ENCODE measurements around the gene KRCC1.

Gene KRCC1

GRCh38 chr2:88055371-88056128 is at the start of gene KRCC1:
Gene KRCC1 (minus strand): TSS chr2:88055783. CDS start chr2:88028563, 27,220 bp downstream.
- DNase-seq (ENCODE audit: low spot score), result peak; percentile 95

- DNase-seq (ENCODE audit: low spot score), result no peak
Measured at GRCh38 chr2:88100489-88100858, 44.9 kb upstream of the KRCC1 start.

DNA sequence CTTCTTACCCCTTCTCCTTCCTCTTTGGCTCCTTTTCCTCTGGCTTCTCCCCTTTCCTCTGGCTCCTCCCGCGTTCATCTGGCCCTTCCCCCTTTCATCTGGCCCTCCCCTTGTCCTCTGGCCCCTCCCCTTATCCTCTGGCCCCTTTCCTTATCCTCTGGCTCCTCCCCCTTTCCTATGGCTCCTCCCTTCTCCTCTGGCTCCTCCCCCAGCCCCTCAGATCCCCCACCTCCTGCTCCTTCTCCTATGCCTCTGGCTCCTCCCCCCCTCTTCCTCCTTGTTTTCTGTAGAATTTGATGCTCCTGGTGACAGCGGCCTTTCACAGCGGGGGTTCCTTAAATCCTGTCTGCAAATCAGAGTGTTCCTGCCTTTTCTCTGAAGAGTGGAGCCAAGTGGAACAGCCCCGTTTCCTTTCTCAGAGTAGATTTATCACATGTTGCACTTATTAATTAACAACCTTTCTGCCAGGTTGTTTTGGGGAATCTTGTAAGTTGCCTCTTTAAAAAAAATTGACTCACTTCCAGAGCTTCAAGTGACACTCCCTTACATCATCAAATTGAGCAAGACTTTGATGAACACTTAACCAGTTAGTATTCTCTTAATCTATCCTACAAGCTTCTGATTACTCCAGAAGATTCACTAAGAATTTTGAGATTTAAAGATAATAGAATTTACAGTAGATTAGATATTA is 44.4 kb upstream of the KRCC1 start:
- DNase-seq (ENCODE audit: low spot score), result peak; percentile 12

GRCh38 chr2:88098558-88098900 is 42.9 kb upstream of the KRCC1 start:
- no peak for DNase-seq (ENCODE audit: low spot score)

DNA sequence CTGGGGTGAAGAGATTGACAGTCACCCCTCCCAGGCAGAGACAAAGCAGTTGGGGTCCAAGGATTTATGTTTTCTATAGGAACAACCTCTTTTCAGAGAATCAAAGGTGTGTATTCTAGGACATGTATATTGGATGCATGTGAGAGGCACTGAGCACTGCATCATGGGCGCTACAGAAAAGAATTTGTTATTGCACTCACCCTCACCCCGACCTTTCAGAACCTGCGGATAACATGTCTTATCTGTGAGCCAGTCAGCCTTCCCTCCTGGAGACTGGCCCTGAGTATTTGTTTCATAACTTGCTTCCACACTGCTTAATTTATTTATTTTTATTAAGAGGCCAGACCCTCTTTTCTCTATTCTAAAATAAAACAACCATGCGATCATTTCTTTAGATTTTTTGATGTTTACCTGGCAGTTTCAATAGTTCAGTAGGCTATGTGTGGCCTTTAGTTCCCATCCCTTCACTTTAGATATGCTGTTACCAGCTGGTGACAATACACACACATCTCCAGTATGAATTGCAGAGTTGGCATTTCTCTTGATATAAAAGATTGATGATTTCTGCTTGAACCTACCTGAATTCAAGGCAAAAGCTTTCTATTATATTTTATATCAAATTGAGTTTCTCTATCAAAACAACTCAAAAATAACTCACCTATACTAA is 42.4 kb upstream of the KRCC1 start:
- DNase-seq (ENCODE audit: low spot score), result no peak

DNA sequence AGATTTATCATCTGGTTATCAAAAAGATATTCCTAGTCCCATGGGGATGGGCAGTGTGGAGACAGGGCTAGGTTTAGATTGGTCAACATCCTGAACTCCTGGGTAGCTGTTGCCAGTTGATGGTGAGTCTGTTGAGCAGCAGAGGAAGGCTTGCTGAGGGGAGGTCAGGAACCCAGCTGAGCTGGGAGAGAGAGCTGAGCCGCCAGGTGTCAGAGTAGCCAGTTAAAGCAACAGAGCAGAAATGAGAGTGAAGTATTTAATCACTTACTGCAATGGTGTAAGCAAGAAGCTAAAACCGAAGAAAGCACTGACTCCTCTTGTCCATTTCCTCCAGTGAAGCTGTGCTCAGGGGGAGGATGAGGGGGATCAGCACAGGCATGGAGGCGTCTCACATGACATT is 41.6 kb upstream of the KRCC1 start:
- no peak for DNase-seq (ENCODE audit: low spot score)

DNA sequence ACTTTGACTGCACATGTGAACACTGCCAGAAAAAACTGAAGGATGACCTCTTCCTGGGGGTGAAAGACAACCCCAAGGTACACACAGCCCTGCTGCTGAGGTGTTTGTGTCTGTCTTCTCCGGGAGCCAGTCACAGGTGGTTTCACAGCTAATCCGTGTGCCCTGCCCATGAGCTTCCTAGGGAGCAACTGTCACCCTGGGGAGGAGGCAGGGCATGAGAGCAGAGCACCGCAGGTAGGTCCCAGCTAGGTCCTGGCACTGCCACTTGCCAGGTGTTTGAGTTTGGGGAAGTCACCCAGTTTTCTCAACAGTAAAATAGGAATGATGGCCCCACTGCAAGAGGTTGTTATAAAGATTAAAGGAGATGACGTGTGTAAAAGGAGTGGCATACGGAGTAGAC is 41.1 kb upstream of the KRCC1 start:
- no peak for DNase-seq (ENCODE audit: low spot score)

DNA sequence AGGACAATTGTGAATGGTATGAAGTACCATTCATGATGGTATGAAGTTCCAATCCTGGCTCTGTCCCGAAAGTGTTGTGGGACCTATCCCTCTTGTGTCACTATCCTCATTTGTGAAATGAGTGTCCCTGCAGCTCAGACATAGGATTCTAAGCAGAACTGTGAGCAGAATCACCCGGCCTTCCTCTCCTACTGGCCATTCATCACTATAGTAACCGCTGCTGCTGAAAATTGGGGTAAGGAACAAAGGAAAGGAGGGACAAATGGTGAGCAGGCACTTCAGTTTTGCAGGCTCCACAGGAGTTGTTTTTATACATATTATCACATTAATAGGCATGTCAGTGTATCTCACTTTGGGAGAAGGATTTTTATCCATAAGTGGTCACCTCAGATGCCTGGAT is 39.4 kb upstream of the KRCC1 start:
- DNase-seq (ENCODE audit: low spot score), result no peak

GRCh38 chr2:88092773-88093172 is 37.2 kb upstream of the KRCC1 start:
- DNase-seq (ENCODE audit: low spot score), result no peak

- DNase-seq (ENCODE audit: low spot score), result no peak
Measured at GRCh38 chr2:88091943-88092342, 36.4 kb upstream of the KRCC1 start.

- DNase-seq (ENCODE audit: low spot score), result no peak
Measured at GRCh38 chr2:88090446-88091283, 35.1 kb upstream of the KRCC1 start.

- no peak for DNase-seq (ENCODE audit: low spot score)
Measured at GRCh38 chr2:88088999-88089398, 33.4 kb upstream of the KRCC1 start.

DNA sequence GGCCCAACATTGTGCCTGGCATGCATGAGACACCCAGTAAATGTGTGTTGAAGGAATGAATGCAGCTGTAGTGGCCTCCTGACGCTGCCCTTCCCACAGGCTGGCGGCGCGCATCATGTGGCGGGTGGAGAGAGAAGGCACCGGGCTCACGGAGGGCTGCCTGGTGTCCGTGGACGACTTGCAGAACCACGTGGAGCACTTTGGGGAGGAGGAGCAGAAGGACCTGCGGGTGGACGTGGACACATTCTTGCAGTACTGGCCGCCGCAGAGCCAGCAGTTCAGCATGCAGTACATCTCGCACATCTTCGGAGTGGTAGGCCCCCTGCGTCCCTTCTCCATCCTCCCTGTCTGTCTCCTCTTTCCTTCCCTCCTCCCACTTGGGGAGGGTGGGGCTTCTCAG is 32.2 kb upstream of the KRCC1 start:
- no peak for DNase-seq (ENCODE audit: low spot score)

GRCh38 chr2:88087073-88087472 is 31.5 kb upstream of the KRCC1 start:
- DNase-seq (ENCODE audit: low spot score), result no peak

DNA sequence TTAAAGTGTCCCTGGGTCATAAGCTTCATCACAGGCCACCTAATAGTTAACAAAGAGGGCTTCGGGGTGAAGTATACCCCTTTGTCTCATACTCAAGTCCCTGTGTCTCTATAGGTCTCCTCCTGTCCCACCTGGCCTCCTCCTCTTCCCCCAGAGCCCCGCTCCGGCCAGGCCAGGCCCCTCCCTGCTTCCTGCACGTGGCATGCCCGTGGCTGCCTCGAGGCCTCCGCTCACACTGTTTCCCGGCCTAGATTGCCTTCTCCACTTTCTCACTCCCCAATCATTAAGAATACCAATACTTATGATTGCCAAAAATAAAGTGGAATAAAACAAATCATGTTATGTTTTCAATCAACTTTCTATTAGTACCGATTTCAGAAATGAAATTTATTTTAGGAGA is 30.8 kb upstream of the KRCC1 start:
- no peak for DNase-seq (ENCODE audit: low spot score)

DNA sequence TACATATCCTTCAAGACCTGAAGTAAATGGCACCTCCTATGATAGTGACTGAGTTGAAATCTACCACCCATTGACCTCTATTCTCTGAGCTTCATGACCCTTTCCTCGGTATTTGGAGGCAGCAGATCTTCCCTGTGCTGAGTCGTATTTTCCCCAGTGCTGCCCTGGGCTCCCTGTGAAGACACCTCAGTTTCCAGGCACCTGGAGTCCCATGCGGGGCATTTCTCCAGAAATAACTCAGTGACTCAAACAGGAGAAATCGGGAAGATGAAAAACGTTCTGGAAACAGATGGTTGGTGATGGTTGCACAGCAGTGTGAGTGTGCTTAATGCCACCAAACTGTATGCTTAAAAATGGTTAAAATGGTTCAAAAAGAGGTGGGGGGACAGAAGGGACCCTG is 30.0 kb upstream of the KRCC1 start:
- DNase-seq (ENCODE audit: low spot score), result no peak

GRCh38 chr2:88085099-88085498 is 29.5 kb upstream of the KRCC1 start:
- no peak for DNase-seq (ENCODE audit: low spot score)

DNA sequence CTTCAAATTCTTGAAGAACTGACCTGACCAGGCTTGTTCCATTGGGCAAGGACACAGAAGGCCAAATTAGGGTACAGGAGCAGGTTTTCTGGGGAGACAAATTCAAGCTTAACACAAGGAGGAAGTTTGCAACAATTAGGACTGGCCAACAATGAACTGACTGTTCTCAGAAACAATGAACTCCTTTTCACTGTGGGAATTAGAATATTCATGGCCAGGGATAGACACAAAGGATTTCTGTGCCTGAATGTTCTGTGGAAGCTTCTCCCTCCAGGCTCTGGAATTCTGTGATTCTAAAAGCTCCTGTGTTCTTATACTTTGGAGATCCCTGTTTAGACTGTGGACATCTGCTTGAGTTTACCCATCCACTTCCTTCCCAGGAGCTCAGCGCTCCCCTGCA is 27.2 kb upstream of the KRCC1 start:
- DNase-seq (ENCODE audit: low spot score), result no peak

DNA sequence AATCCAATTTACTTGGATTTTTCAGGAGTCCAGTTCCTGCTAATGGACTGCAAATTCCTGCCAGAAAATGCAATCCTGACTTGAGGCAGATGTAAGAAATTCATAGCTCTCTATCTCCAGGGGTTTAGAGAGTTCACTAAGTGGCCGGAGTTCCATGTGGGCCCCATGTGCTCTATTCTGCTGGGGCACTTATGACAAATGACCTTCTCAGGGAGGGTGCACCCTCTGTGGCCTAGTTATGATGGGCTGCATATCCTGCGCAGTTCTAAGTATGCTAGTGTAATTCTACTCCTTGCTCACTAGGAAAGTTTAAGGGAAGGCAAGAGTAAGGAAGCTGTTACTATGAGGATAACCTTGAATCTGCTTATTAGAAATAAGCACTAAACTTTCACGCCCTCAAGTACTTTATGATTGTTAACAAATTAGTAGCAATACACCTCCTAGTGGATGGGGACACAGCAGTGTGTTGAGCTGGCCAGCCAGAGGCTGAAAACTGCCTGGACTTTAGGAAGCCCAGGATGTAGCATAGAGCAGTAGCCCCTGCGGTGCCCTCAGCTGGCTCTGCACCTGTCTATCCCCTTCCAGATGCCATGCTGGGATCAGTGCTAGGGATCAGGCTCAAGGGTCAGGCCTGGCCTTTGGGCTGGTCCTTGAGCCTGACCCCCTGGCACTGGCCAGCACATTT is 26.5 kb upstream of the KRCC1 start:
- DNase-seq (ENCODE audit: low spot score), result peak; percentile 7

GRCh38 chr2:88080545-88080944 is 25.0 kb upstream of the KRCC1 start:
- no peak for DNase-seq (ENCODE audit: low spot score)

GRCh38 chr2:88078643-88079172 is 23.1 kb upstream of the KRCC1 start:
- DNase-seq (ENCODE audit: low spot score), result no peak

DNA sequence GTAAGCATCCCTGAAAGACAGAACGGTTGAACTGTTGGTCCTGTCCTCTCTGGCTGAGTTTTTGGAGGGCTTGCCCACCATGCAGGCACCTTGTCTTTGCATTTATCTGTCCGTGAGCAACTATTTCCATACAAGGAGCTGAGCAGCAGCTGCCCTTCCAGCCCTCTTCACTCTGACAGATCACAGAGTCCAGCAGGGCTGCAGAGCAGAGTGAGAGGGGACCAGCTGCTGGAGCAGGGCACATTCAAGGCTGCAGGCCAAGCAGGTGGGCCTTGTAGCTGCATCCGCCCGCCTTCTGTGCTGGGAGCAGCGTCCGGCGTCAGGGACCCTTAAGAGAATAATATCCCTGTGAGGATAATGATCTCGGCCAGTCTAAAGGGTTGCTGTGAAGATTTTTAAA is 21.5 kb upstream of the KRCC1 start:
- no peak for DNase-seq (ENCODE audit: low spot score)

Data from hematopoietic multipotent progenitor cell treated with erythropoietin and hydrocortisone succinate and interleukin-3 and kit ligand, for 15 days (in vitro differentiated cells).